Ishikawa (cell line): Measurements from ENCODE around the gene UBA1.

Experiments used
- TF ChIP-seq, protein P1 (sequence below): IDR thresholded peaks from 2 replicates; pipeline ENCODE4 v1.6.1; 2012
- TF ChIP-seq, protein P2 (sequence below): IDR thresholded peaks from 2 replicates; pipeline ENCODE4 v1.6.1; 2012; ENCODE audit warnings: low read depth, mild to moderate bottlenecking

DNA sequence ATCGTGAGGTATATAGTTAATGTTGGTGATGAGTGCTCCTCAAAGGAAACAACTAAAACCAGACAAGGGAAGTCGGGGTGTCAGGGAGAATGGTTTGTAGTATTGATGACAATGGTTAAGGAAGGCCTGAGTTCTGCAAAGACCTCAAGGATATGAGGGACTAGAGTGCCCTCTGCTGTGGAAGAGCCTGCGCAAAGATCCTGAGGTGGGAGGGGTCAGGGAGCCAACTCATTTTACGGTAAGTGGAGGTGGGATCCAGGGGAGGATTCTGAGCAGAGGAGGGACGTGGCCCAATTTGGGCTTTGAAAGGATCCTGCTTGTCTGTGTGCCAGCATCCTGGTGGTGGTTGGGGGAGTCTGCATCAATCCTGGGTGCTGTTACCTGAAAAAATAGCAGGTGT lies 11.3 kb downstream of the UBA1 start:
- TF ChIP-seq, protein P1, sequence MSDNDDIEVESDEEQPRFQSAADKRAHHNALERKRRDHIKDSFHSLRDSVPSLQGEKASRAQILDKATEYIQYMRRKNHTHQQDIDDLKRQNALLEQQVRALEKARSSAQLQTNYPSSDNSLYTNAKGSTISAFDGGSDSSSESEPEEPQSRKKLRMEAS = no peak
- TF ChIP-seq, protein P2, sequence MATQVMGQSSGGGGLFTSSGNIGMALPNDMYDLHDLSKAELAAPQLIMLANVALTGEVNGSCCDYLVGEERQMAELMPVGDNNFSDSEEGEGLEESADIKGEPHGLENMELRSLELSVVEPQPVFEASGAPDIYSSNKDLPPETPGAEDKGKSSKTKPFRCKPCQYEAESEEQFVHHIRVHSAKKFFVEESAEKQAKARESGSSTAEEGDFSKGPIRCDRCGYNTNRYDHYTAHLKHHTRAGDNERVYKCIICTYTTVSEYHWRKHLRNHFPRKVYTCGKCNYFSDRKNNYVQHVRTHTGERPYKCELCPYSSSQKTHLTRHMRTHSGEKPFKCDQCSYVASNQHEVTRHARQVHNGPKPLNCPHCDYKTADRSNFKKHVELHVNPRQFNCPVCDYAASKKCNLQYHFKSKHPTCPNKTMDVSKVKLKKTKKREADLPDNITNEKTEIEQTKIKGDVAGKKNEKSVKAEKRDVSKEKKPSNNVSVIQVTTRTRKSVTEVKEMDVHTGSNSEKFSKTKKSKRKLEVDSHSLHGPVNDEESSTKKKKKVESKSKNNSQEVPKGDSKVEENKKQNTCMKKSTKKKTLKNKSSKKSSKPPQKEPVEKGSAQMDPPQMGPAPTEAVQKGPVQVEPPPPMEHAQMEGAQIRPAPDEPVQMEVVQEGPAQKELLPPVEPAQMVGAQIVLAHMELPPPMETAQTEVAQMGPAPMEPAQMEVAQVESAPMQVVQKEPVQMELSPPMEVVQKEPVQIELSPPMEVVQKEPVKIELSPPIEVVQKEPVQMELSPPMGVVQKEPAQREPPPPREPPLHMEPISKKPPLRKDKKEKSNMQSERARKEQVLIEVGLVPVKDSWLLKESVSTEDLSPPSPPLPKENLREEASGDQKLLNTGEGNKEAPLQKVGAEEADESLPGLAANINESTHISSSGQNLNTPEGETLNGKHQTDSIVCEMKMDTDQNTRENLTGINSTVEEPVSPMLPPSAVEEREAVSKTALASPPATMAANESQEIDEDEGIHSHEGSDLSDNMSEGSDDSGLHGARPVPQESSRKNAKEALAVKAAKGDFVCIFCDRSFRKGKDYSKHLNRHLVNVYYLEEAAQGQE = no peak
